Stromal cell of bone marrow (primary cell): ENCODE data around the gene SORCS2.

Source experiments
- DNase-seq: peaks from one replicate; pipeline ENCODE4 v3.0.0-alpha.2; 2012; ENCODE audit warnings: low read depth

Gene SORCS2

GRCh38 chr4:7270121-7270520 lies 77.8 kb downstream of the SORCS2 start:
- no peak for DNase-seq

- no peak for DNase-seq
Measured at GRCh38 chr4:7272404-7272803, 80.1 kb downstream of the SORCS2 start.

- no peak for DNase-seq
Measured at GRCh38 chr4:7273738-7274297, 81.5 kb downstream of the SORCS2 start.

- no peak for DNase-seq
Measured at GRCh38 chr4:7275067-7275466, 82.7 kb downstream of the SORCS2 start.

GRCh38 chr4:7275490-7276154 lies 83.3 kb downstream of the SORCS2 start:
- DNase-seq = no peak

GRCh38 chr4:7276515-7276914 lies 84.2 kb downstream of the SORCS2 start:
- DNase-seq = no peak

GRCh38 chr4:7278071-7278765 lies 85.9 kb downstream of the SORCS2 start:
- no peak for DNase-seq

- no peak for DNase-seq
Measured at GRCh38 chr4:7278981-7279380, 86.6 kb downstream of the SORCS2 start.

- no peak for DNase-seq
Measured at GRCh38 chr4:7279902-7280301, 87.6 kb downstream of the SORCS2 start.

- no peak for DNase-seq
Measured at GRCh38 chr4:7280926-7281690, 88.8 kb downstream of the SORCS2 start.

GRCh38 chr4:7281691-7282665 lies 89.6 kb downstream of the SORCS2 start:
- DNase-seq = no peak

- no peak for DNase-seq
Measured at GRCh38 chr4:7282786-7283440, 90.6 kb downstream of the SORCS2 start.

- DNase-seq = no peak
Measured at GRCh38 chr4:7285244-7286094, 93.1 kb downstream of the SORCS2 start.

GRCh38 chr4:7286170-7286569 lies 93.8 kb downstream of the SORCS2 start:
- no peak for DNase-seq

- no peak for DNase-seq
Measured at GRCh38 chr4:7286798-7287197, 94.5 kb downstream of the SORCS2 start.

- no peak for DNase-seq
Measured at GRCh38 chr4:7287274-7287917, 95.1 kb downstream of the SORCS2 start.

GRCh38 chr4:7287918-7288280 lies 95.6 kb downstream of the SORCS2 start:
- no peak for DNase-seq

- no peak for DNase-seq
Measured at GRCh38 chr4:7288751-7289523, 96.6 kb downstream of the SORCS2 start.

GRCh38 chr4:7289589-7289988 lies 97.3 kb downstream of the SORCS2 start:
- DNase-seq = no peak
